GM19395 (cell line): ENCODE results near the gene SLPI.

ENCODE experiments used
- ATAC-seq: cut with Tn5 transposase; IDR thresholded peaks from one replicate; pipeline ENCODE4 v1.9.1; 2021; ENCODE audit warnings: mild to moderate bottlenecking, moderate library complexity; ENCODE audit not compliant: unreplicated experiment

Gene SLPI

GRCh38 chr20:45275338-45275737 lies 21.0 kb upstream of the SLPI start:
- ATAC-seq: no peak

GRCh38 chr20:45269754-45270270 lies 15.4 kb upstream of the SLPI start:
- no peak for ATAC-seq

GRCh38 chr20:45269056-45269455 lies 14.7 kb upstream of the SLPI start:
- ATAC-seq: no peak

DNA sequence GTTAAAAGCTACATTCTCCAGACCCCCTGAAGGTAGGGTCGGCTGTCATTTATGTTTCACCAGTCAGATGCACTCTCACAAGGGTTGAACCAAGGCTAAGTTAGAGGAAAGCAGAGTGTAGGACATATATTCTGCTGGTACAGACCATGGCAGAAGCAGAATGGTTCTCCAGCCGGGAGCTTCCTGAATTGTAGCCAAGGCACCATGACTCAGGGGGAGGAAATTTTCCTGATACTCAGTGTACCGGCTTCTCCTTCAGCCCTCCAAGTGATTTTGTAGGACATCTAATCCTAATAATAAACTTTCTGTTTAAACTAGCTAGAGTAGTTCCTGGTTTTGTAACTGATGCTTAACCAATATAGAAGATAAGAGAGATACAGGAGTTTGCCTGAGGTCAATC lies 14.2 kb upstream of the SLPI start:
- ATAC-seq: no peak

DNA sequence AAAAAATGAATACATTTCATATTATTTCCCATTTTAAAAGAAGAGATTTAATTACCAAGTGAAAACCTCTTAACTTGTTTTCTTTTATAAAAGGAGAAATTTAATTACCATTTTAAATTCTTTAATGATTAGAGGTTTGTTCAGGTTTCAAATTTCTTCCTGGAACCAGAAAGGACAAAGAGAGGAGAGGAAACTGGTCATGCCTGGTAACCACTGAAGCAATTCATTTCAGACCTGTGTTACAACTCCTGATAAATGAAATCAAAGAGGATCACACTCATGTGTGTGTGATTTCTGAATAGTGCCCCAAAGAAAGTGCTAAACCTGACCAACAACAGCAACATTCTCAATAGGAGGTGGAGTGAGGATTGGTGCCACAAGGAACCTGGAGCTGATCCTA lies 12.6 kb upstream of the SLPI start:
- ATAC-seq: no peak

DNA sequence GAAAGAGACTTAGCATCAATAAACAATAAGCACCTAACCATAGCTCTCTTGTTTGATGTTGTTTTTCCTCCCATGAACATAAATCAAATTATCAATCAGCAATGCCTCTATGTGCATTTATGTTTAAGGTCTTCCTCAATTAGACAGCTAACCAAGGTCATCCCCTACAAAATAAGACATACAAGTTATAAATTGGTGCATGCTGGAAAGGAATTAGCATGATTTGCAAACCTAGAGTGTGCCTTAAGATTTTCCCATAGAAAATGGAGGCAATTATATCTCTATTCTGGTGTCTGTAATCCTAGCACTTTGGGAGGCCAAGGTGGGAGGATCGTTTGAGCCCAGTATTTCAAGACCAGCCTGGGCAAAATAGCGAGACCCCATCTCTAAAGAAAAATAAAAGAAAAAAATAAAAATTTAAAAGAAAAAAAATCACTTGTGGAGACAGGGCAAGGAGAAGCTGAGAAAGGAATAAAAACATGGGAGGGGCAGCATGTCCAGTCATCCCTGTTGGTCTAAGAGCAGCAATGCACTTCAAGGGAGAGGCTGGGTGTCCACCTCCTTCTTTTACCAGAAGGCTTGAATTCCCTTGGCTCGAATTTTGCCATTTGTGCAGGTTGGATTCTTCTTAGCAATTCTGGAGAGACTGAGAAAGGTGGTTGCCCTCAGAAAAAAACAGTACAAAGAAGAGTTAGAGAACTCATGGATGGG lies 9.3 kb upstream of the SLPI start:
- ATAC-seq: no peak

- ATAC-seq: no peak
Measured at GRCh38 chr20:45258664-45259063, 4.3 kb upstream of the SLPI start.

- no peak for ATAC-seq
Measured at GRCh38 chr20:45258259-45258658, 3.9 kb upstream of the SLPI start.

GRCh38 chr20:45257711-45258110 lies 3.3 kb upstream of the SLPI start:
- ATAC-seq: no peak

GRCh38 chr20:45257161-45257560 lies 2.8 kb upstream of the SLPI start:
- no peak for ATAC-seq

DNA sequence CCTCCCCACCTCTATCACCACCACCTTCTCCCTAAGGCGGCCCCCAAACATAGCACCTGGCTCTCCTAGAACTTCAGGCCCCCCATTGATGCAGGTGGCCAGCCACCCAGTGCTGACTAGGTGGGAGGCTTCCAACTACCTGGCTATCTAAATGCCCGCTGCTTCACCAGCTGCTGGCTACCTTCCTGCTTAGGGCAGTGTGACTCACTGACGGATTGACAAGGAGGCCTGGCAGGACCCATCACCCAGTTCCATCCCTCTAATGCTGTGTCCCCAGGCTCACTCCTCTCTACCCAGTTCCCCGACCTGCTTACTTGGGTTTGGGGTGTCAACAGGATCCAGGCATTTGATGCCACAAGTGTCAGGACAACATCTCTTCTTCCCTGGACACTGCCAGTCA lies 1.1 kb downstream of the SLPI start:
- no peak for ATAC-seq

GRCh38 chr20:45251884-45252560 lies 2.3 kb downstream of the SLPI start:
- ATAC-seq: no peak

DNA sequence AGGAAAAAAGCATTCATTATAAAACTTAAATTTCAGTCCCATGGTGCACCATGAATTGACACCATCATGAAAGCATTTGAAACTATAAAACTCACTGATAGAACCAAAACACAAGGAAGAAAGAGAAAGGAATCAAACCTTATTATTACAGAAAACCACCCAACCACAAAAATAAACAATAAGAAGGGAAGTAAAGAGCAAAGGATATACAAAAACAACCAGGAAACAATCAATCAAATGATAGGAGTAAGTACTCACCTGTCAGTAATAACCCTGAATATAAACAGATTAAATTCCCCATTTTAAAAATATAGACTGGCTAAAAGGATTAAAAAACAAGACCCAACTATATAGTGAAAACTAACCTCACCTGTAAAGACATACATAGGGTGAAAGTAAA lies 5.8 kb downstream of the SLPI start:
- ATAC-seq: no peak

DNA sequence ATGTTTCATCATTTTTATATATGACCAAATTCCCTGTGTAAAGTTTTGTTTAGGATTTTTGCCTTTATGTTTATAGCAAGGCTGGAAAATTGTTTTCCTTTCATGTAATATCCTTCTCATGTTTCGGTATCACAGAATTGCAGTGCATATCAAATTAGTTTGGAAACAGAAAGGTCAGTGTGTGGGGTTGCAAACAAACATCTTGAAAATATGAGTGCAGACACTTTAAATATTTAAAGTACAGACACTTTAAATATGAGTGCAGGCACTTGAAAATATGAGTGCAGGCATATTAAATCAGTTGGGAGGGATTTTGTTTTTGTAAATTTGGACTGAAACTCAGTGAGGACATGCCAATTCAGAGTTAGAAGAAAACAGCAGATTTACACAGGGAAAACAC lies 6.5 kb downstream of the SLPI start:
- ATAC-seq: no peak

- ATAC-seq: no peak
Measured at GRCh38 chr20:45246109-45246508, 8.3 kb downstream of the SLPI start.

DNA sequence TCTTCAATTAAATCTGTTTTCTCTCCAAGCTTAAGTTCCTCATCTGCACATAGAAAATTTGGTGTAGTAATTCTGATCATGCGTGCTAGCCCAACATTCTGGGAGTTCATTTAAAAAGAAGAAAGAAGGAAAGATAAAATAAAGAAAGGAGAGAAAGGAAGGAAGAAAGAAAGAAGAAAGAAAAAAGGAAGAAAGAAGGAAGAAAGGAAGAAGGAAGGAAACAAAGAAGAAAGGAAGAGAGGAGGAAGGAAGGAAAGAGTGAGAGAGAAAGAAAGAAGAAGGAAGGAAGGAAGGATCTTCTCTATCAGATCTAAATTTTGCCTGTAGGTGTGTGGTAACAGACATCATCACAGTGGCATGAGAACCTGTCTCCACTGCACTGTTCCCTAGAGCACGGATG lies 16.2 kb downstream of the SLPI start:
- ATAC-seq: no peak

DNA sequence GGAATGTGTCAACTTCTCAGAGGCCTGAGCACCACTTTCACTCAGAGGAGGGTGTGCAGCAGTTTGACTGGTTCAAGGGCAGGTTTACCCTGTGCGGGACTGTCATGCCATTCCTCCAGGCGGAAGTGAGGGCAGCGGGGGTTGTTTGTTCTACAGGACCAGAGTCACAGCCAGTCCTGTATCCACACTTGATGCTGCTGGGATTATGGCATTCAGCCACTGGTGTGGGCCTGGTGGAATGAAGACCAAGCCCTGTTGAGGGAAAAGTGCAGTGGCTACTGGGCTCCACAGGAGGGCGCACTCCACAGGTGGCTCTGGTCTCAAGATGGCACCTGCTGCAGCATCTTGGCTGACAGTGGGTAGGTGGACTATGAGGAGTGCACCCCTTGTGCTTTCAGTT lies 18.4 kb downstream of the SLPI start:
- ATAC-seq: no peak

GRCh38 chr20:45230631-45231030 lies 23.7 kb downstream of the SLPI start:
- ATAC-seq: no peak

DNA sequence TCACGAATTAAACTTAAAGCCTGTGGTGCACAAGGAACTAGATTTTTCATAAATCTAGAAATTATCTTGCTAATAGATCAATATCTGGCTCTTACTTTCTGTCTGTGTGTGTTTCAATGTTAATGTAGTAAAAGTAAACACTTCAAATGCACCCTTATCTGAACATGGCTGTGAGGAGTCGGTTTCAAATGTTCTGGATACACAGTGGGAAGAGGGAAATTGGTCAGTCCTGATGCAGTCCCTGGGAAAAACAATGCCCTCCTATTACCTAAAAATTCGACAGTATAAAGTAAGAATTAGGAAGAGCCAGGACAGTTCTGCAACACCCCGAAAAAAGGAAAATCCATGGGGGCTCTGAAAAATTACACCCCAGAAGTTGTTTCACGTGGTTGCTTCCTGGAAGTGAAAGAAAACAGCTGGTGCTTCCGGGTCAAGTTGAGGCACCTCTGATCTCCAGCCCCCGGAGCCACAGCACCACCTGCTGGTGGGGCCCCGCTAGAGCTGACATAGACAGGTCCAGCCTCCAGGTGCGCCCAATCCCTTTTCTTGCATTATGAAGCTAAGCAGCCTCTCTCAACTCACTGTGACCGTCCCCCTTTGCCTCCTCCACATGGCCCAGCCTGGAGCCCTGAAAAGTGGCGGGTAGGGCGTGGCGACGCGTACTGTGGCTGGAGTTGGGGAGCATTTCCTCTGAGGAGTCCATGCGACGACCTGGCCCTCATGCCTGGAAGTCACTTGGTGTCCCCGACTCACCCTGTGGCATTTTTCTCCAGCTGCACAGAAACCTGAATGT lies 24.9 kb downstream of the SLPI start:
- ATAC-seq: no peak

GRCh38 chr20:45226287-45226686 lies 28.1 kb downstream of the SLPI start:
- ATAC-seq: no peak

DNA sequence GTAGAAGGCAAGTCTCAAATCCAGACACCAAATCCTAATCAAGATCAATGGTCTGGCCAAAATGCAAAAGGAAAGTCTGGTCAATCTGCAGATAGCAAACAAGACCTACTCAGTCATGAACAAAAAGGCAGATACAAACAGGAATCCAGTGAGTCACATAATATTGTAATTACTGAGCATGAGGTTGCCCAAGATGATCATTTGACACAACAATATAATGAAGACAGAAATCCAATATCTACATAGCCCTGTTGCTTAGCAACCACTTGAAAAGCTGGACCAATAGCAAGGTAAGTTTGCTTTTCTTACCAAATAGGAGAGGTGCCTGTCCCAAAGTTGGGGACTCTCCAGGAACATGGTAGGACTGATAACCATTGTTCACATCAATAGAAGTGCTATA lies 31.2 kb downstream of the SLPI start:
- ATAC-seq: no peak

DNA sequence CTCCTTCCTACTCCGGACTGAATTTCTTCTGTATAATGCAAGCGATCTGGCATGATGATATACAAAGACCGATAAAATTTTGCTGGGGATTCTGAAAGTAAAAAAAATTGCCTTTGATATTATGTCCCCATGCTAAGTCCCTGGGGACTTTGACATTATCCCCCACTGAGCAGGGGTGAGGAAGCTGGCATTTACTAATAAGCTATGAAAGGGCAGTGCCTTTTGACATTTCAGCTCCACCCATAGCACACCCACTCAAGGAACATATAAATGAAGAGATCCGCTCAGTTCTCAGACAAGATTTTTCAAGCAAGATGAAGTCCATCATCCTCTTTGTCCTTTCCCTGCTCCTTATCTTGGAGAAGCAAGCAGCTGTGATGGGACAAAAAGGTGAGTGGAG lies 33.3 kb downstream of the SLPI start, which contains the start of gene SEMG2:
SEMG2 (plus strand) TSS at position 298 of the 400 bp plus-strand sequence; CDS start at position 315, 17 bp downstream.
- ATAC-seq: no peak
